Gastrocnemius medialis (tissue), 4 donors: ENCODE results near the gene FBXL14.

ENCODE experiments used
- POLR2A ChIP-seq, 2 donors: fragments of 450-650 bp; IDR thresholded peaks; one replicate each; pipeline ENCODE4 v1.6.1; 2017; ENCODE audit warnings: antibody characterized with exemption in 2 of 2, mild to moderate bottlenecking in 2 of 2, moderate library complexity in 2 of 2
- TF ChIP-seq, protein P1 (sequence below), 5 experiments: fragments of 450-650 bp in 3 of 5; fragments of 200-600 bp in 2 of 5; sonication (generic) in 2 of 5; IDR thresholded peaks in 4 of 5; conservative IDR thresholded peaks in 1 of 5; 1 replicate in 4 of 5; 2 replicates in 1 of 5; pipeline ENCODE4 v1.5.1; 2016 to 2019; ENCODE audit warnings: antibody characterized with exemption in 5 of 5, mild to moderate bottlenecking in 3 of 5, moderate library complexity in 3 of 5

DNA sequence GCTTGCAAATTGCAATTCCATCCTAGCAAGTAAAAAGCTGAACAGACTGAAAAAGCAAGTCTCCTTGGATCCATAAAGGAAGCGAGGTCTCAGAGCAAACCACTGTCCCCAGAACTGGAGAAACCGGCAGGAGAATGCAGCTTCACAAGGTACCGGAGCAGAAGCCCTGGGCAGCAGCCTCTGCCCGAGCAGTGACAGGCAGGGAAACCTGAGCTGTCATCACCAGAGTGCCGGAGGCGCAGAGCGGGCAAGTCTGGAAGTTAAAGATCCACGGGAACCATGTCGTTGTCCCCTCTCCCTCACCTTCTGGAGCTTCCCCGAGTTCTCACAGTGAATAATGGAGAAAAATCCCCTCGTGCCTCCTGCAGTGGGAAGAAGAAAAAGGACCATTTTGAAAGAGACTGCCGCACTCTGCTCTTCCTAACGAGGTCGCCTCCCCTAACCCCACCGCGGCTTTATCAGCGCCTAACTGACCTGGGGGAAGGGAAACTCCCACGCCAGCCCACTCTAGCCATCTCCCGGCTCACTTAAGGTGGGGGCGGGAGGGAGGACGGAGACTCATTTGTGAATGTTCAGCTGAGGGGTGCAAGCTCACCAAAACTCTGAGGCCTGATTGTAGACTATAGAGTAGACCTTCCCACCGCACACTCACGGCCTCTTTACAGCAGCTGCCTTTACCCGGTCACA lies 27.8 kb downstream of the FBXL14 start:
- TF ChIP-seq, protein P1, sequence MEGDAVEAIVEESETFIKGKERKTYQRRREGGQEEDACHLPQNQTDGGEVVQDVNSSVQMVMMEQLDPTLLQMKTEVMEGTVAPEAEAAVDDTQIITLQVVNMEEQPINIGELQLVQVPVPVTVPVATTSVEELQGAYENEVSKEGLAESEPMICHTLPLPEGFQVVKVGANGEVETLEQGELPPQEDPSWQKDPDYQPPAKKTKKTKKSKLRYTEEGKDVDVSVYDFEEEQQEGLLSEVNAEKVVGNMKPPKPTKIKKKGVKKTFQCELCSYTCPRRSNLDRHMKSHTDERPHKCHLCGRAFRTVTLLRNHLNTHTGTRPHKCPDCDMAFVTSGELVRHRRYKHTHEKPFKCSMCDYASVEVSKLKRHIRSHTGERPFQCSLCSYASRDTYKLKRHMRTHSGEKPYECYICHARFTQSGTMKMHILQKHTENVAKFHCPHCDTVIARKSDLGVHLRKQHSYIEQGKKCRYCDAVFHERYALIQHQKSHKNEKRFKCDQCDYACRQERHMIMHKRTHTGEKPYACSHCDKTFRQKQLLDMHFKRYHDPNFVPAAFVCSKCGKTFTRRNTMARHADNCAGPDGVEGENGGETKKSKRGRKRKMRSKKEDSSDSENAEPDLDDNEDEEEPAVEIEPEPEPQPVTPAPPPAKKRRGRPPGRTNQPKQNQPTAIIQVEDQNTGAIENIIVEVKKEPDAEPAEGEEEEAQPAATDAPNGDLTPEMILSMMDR (IDR thresholded peaks at IDR 0.05 in 4 of 5, conservative IDR thresholded peaks at IDR 0.05 in 1 of 5), result no peak
- no peak for TF ChIP-seq POLR2A (IDR thresholded peaks at IDR 0.05)
